DOHH2 (cell line): ENCODE results near the gene MTMR6.

Experiments
- EZH2phosphoT487 ChIP-seq: fragments of 200-600 bp; sonication (generic); IDR thresholded peaks from 2 replicates; pipeline ENCODE4 v1.6.1; 2017; ENCODE audit warnings: borderline replicate concordance, mild to moderate bottlenecking, antibody characterized with exemption, low read length, moderate library complexity, mixed read lengths
- TF ChIP-seq, protein P1 (sequence below): fragments of 200-600 bp; sonication (generic); IDR thresholded peaks from one replicate; pipeline ENCODE4 v1.5.1; 2014; ENCODE audit warnings: antibody characterized with exemption, mild to moderate bottlenecking, low read depth, low read length; ENCODE audit not compliant: poor library complexity, severe bottlenecking

DNA sequence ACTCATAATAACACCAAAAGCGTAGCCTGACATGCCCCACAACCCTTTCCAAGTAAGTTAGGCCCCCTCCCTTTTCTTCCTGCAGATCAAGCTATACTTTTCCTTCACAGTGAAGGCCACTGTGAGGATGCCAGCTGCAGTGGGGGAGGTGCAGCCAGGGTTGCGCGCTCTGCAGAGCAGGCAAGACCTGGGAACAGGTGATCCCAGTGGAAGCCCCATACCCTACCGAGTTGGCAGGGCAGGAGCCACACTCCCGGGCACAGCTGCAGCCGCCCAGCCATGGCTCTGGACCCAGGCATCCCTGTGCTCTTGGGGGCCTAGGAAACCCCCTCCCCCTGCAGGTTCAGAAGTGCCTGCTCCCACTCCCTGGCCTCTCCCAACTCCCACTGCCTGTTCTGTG, 18.7 kb downstream of the MTMR6 start:
- TF ChIP-seq, protein P1, sequence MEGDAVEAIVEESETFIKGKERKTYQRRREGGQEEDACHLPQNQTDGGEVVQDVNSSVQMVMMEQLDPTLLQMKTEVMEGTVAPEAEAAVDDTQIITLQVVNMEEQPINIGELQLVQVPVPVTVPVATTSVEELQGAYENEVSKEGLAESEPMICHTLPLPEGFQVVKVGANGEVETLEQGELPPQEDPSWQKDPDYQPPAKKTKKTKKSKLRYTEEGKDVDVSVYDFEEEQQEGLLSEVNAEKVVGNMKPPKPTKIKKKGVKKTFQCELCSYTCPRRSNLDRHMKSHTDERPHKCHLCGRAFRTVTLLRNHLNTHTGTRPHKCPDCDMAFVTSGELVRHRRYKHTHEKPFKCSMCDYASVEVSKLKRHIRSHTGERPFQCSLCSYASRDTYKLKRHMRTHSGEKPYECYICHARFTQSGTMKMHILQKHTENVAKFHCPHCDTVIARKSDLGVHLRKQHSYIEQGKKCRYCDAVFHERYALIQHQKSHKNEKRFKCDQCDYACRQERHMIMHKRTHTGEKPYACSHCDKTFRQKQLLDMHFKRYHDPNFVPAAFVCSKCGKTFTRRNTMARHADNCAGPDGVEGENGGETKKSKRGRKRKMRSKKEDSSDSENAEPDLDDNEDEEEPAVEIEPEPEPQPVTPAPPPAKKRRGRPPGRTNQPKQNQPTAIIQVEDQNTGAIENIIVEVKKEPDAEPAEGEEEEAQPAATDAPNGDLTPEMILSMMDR, result no peak
- TF ChIP-seq EZH2phosphoT487, result no peak
